A549 (cell line): ENCODE measurements around the gene C1orf94. TPM values are rescaled to one million over a fixed set of nuclear protein-coding genes. Genes with fewer than 3 reads are reported as not detected.

ENCODE experiments used
- ATAC-seq, 2 experiments: fragments of 200-7000 bp in 1 of 2; fragments of >200 bp in 1 of 2; cut with Nextera tagmentation in 1 of 2; cut with Tn5 transposase in 1 of 2; 3 replicates each; pipeline versions ENCODE4 v1.8.0 to v1.9.1; 2018 to 2020; ENCODE audit warnings: mild to moderate bottlenecking in 1 of 2, moderate library complexity in 1 of 2
- CTCF ChIA-PET: fragments of 300-600 bp; sonication (Branson Sonifier 250); formaldehyde crosslinking; extraction: SDS; loops from one replicate; lab custom pipeline; 2021; ENCODE audit warnings: antibody characterized with exemption, inconsistent platforms; lab: Yijun Ruan, JAX
- POLR2A ChIA-PET: fragments of 350-600 bp; formaldehyde crosslinking; extraction: SDS; loops from one replicate; lab custom pipeline; 2021; ENCODE audit warnings: antibody characterized with exemption, inconsistent platforms; lab: Yijun Ruan, JAX
- DNase-seq, 2 experiments: peaks; one replicate each; pipeline versions ENCODE4 v3.0.0 to v3.0.0-alpha.2; 2011 to 2016; ENCODE audit warnings: low read depth in 1 of 2, low spot score in 1 of 2
- FAIRE-seq: peaks from 2 replicates; lab custom pipeline; 2011; peaks lifted over from hg19 to GRCh38; lab: Jason Lieb, UNC
- H3K27ac ChIP-seq, 2 experiments: fragments of >200 bp; sonication (Bioruptor Twin); formaldehyde crosslinking; 3 replicates each; pipeline ENCODE4 v1.5.1; 2016 to 2017
- H3K4me1 ChIP-seq: fragments of >200 bp; sonication (Bioruptor Twin); formaldehyde crosslinking; 3 replicates; pipeline ENCODE4 v1.6.1; 2016
- H3K4me2 ChIP-seq: fragments of >200 bp; sonication (Bioruptor Twin); formaldehyde crosslinking; 3 replicates; pipeline ENCODE4 v1.6.1; 2016
- H3K4me3 ChIP-seq: fragments of >200 bp; sonication (Bioruptor Twin); formaldehyde crosslinking; 3 replicates; pipeline ENCODE4 v1.5.1; 2016
- H3K9me3 ChIP-seq: fragments of >200 bp; sonication (Bioruptor Twin); formaldehyde crosslinking; 3 replicates; pipeline ENCODE4 v1.6.1; 2016
- CBX2 ChIP-seq: fragments of 200-600 bp; sonication (generic); IDR thresholded peaks from 2 replicates; pipeline ENCODE4 v1.6.1; 2016; ENCODE audit warnings: low read depth, mild to moderate bottlenecking, borderline replicate concordance
- CBX8 ChIP-seq: fragments of 200-600 bp; sonication (generic); IDR thresholded peaks from 2 replicates; pipeline ENCODE4 v1.6.1; 2016
- EHF ChIP-seq: fragments of 250-450 bp; sonication (Bioruptor Pico); IDR thresholded peaks from 2 replicates; pipeline ENCODE4 v1.5.0; 2020; ENCODE audit warnings: mild to moderate bottlenecking
- EP300 ChIP-seq, 2 experiments: fragments of >200 bp; sonication (Bioruptor Twin); formaldehyde crosslinking; IDR thresholded peaks; 2 replicates in 1 of 2; 3 replicates in 1 of 2; pipeline ENCODE4 v1.6.1; 2016 to 2017
- GATA3 ChIP-seq: IDR thresholded peaks from 2 replicates; pipeline ENCODE4 v1.6.1; 2012; ENCODE audit warnings: borderline replicate concordance
- HDAC2 ChIP-seq: fragments of 200-600 bp; sonication (generic); IDR thresholded peaks from 2 replicates; pipeline ENCODE4 v1.6.1; 2016
- HEYL ChIP-seq: fragments of 250-450 bp; sonication (Bioruptor Pico); IDR thresholded peaks from 2 replicates; pipeline ENCODE4 v1.8.0; 2021; ENCODE audit warnings: mild to moderate bottlenecking, moderate library complexity
- JUN ChIP-seq, 2 experiments: fragments of >200 bp; sonication (Bioruptor Twin); formaldehyde crosslinking; IDR thresholded peaks; 2 replicates in 1 of 2; 3 replicates in 1 of 2; pipeline ENCODE4 v1.6.1; 2016 to 2017
- JUNB ChIP-seq: fragments of >200 bp; sonication (Bioruptor Twin); formaldehyde crosslinking; IDR thresholded peaks from 2 replicates; pipeline ENCODE4 v1.6.1; 2016
- MAFK ChIP-seq: fragments of 450-650 bp; IDR thresholded peaks from 2 replicates; pipeline ENCODE4 v1.6.1; 2014; ENCODE audit not compliant: partially characterized antibody
- NFE2L2 ChIP-seq: fragments of 150-350 bp; conservative IDR thresholded peaks from 2 replicates; pipeline ENCODE4 v1.6.1; 2014; ENCODE audit warnings: low read length
- POLR2A ChIP-seq: IDR thresholded peaks from 2 replicates; pipeline ENCODE4 v1.6.1; 2012; ENCODE audit warnings: mild to moderate bottlenecking, low read length
- POLR2AphosphoS2 ChIP-seq: conservative IDR thresholded peaks from 2 replicates; pipeline ENCODE4 v1.6.1; 2012; ENCODE audit warnings: low read length, improper control_type of control experiment, inconsistent platforms
- RAD21 ChIP-seq, 2 experiments: fragments of >200 bp in 1 of 2; sonication (Bioruptor Twin) in 1 of 2; formaldehyde crosslinking in 1 of 2; IDR thresholded peaks in 1 of 2; conservative IDR thresholded peaks in 1 of 2; 2 replicates in 1 of 2; 3 replicates in 1 of 2; pipeline ENCODE4 v1.6.1; 2012 to 2018; ENCODE audit warnings: inconsistent platforms in 1 of 2
- RARB ChIP-seq: fragments of 250-450 bp; sonication (Bioruptor Pico); IDR thresholded peaks from 2 replicates; pipeline ENCODE4 v1.8.0; 2021; ENCODE audit warnings: mild to moderate bottlenecking, moderate library complexity
- ZC3H11A ChIP-seq: fragments of 450-650 bp; IDR thresholded peaks from 2 replicates; pipeline ENCODE4 v1.6.1; 2014; ENCODE audit warnings: antibody characterized with exemption, mild to moderate bottlenecking
- ZNF302 ChIP-seq: fragments of 250-450 bp; sonication (Bioruptor Pico); IDR thresholded peaks from 2 replicates; pipeline ENCODE4 v1.9.0; 2021; ENCODE audit warnings: inconsistent platforms, mild to moderate bottlenecking, moderate library complexity
- ZSCAN20 ChIP-seq: fragments of 250-450 bp; sonication (Bioruptor Pico); IDR thresholded peaks from 2 replicates; pipeline ENCODE4 v1.8.0; 2022; ENCODE audit warnings: mild to moderate bottlenecking, moderate library complexity
- WGBS: methylation state at CpG from one replicate; pipeline ENCODE4 v1.1.6; 2017; ENCODE audit errors: missing lambda C conversion rate; 5-methylcytosine and 5-hydroxymethylcytosine counted together
- polyA plus RNA-seq, 4 experiments: library from polyadenylated mRNA; depleted of rRNA in 3 of 4; stranded (reverse); fragments of >200 nt; fragmentation: RNase III in 1 of 4; extraction: RNeasy Plus Mini Kit Qiagen cat#74134 plus additional on column Dnase treatment in 1 of 4; gene quantifications; 2 replicates in 3 of 4; 3 replicates in 1 of 4; pipeline ENCODE4 v1.2.3, GENCODE V29; 2011 to 2017
- TF ChIP-seq, protein P1 (sequence below): fragments of 450-650 bp; IDR thresholded peaks from 2 replicates; pipeline ENCODE4 v1.6.1; 2014; ENCODE audit warnings: antibody characterized with exemption
- TF ChIP-seq, protein P2 (sequence below): IDR thresholded peaks from 2 replicates; pipeline ENCODE4 v1.6.1; 2012; ENCODE audit warnings: low read depth, borderline replicate concordance
- TF ChIP-seq, protein P3 (sequence below): fragments of >200 bp; sonication (Bioruptor Twin); formaldehyde crosslinking; IDR thresholded peaks from 3 replicates; pipeline ENCODE4 v1.5.1; 2016
- TF ChIP-seq, protein P4 (sequence below): fragments of >200 bp; sonication (Bioruptor Twin); formaldehyde crosslinking; IDR thresholded peaks from 3 replicates; pipeline ENCODE4 v1.6.1; 2016
- TF ChIP-seq, protein P5 (sequence below): fragments of 250-450 bp; sonication (Bioruptor Pico); IDR thresholded peaks from 2 replicates; pipeline ENCODE4 v1.5.0; 2020; ENCODE audit warnings: low read depth, mild to moderate bottlenecking, moderate library complexity

C1orf94 gene
- polyA plus RNA-seq, 2 of the 4 experiments (the other 2 are of a cell fraction) = not detected

DNA sequence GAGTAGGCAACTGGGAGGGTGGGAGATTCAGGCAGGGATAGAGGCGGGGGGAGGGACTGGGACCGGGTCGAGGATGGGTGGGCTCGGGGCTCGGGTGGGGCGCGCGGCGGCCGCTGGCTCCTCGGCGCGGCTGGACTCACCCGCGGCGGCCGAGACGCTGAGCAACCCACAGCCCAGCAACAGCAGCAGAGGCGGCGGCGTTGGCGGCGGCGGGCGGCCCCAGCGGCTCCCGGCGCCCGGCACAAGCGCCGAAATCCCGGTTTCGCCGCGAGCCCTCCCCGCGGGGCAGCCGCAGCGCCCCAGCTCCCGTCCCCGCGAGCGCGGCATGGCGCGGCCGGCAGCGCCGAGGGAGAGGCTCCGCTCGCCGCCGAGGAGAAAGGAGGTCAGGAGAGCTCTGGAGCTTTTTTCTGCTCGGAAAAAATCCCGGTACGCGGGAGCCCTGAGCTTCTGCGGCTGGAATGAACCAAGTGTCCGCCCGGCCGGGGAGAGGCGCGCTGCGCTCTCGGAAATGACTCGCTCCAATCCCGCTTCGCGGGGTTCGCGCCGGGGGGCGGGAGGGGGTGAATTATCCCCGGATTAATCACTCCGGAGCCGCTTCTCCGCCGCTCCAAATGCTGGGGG, 11.8 kb upstream of the C1orf94 start, which contains the start of gene CSMD2:
CSMD2 (minus strand) TSS at position 460 of the 621 bp plus-strand sequence; CDS start at position 327, 133 bp downstream.
- H3K27ac ChIP-seq = peak within 1 kb of the TSS in 1 of 2 experiments; percentile 33; a peak in 1 of 6 replicates
- peak; percentile 10 to 27; a peak in 1 of 6 replicates for ATAC-seq
- POLR2A ChIA-PET = no interaction called here
- CTCF ChIA-PET = interaction anchor here (1.1 kb wide), 1 partner anchor 15 kb away, joined by 4 read pairs; no protein-coding TSS in a partner anchor
- WGBS = 19% methylated on average over 5 of the region's 78 CpGs
- H3K4me1 ChIP-seq = peaks cover 13% of the 10 kb centered on the region; the same call in 2 of the 3 replicates
- FAIRE-seq = no peak
- peak within 1 kb of the TSS; percentile 85 for H3K4me2 ChIP-seq
- H3K9me3 ChIP-seq = no peaks in the 10 kb centered on the region
- H3K4me3 ChIP-seq = peak within 1 kb of the TSS; percentile 41
- peak in 1 of 2 experiments; percentile 12 for DNase-seq
- TF ChIP-seq EHF (CRISPR knock-in tag) (no peak), POLR2A (no peak), NFE2L2 (no peak), ZC3H11A (no peak), POLR2AphosphoS2 (no peak), CBX8 (no peak), HEYL (no peak), EP300 (IDR thresholded peaks at IDR 0.05) (no peak), GATA3 (no peak)
- TF ChIP-seq, protein P1, sequence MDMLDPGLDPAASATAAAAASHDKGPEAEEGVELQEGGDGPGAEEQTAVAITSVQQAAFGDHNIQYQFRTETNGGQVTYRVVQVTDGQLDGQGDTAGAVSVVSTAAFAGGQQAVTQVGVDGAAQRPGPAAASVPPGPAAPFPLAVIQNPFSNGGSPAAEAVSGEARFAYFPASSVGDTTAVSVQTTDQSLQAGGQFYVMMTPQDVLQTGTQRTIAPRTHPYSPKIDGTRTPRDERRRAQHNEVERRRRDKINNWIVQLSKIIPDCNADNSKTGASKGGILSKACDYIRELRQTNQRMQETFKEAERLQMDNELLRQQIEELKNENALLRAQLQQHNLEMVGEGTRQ = no peak
- TF ChIP-seq, protein P2, sequence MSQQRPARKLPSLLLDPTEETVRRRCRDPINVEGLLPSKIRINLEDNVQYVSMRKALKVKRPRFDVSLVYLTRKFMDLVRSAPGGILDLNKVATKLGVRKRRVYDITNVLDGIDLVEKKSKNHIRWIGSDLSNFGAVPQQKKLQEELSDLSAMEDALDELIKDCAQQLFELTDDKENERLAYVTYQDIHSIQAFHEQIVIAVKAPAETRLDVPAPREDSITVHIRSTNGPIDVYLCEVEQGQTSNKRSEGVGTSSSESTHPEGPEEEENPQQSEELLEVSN = no peak

DNA sequence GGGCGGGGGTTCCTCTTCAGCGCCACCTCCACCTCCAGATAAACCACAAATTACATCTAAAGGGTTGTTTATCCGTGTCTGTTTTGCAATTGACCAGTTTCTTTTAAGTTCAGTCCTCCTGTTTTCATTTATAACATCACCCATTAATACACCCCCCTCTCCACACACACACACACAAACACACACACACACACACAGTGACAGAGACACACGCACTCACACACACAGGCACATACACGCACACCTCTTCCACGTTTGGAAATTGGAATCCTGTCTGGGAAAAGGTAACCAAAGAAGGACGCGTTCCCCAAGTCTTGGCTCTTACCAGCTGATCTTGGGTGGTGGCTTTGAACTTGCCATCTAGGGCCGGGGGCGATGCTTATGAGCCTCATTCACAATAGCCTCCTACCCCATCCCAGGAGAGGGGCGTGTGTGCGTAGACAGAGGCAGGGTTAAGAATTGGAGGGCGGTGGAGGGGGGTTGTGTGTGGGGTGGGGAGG, 11.2 kb upstream of the C1orf94 start:
- CTCF ChIA-PET = no interaction called here
- Histone ChIP-seq H3K4me3 (peak overlapping the region; percentile 41; the same call in 2 of the 3 replicates), H3K4me1 (peaks cover 13% of the 10 kb centered on the region; the same call in 2 of the 3 replicates), H3K9me3 (no peaks in the 10 kb centered on the region), H3K4me2 (peak overlapping the region; percentile 85), H3K27ac (no peak overlapping the region)
- WGBS = 16% methylated on average over 10 of the region's 13 CpGs
- TF ChIP-seq, protein P3, sequence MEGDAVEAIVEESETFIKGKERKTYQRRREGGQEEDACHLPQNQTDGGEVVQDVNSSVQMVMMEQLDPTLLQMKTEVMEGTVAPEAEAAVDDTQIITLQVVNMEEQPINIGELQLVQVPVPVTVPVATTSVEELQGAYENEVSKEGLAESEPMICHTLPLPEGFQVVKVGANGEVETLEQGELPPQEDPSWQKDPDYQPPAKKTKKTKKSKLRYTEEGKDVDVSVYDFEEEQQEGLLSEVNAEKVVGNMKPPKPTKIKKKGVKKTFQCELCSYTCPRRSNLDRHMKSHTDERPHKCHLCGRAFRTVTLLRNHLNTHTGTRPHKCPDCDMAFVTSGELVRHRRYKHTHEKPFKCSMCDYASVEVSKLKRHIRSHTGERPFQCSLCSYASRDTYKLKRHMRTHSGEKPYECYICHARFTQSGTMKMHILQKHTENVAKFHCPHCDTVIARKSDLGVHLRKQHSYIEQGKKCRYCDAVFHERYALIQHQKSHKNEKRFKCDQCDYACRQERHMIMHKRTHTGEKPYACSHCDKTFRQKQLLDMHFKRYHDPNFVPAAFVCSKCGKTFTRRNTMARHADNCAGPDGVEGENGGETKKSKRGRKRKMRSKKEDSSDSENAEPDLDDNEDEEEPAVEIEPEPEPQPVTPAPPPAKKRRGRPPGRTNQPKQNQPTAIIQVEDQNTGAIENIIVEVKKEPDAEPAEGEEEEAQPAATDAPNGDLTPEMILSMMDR = no peak
- no peak for TF ChIP-seq ZNF302
- TF ChIP-seq MAFK = no peak
- TF ChIP-seq ZC3H11A = no peak
- no peak for TF ChIP-seq RAD21 (conservative IDR thresholded peaks at IDR 0.05 in 1 of 2, IDR thresholded peaks at IDR 0.05 in 1 of 2)
- no peak for TF ChIP-seq JUNB
- TF ChIP-seq, protein P2 = no peak
- no peak for TF ChIP-seq JUN (IDR thresholded peaks at IDR 0.05)
- no peak for TF ChIP-seq HDAC2
- TF ChIP-seq RARB (CRISPR knock-in tag) = no peak
- TF ChIP-seq, protein P4, sequence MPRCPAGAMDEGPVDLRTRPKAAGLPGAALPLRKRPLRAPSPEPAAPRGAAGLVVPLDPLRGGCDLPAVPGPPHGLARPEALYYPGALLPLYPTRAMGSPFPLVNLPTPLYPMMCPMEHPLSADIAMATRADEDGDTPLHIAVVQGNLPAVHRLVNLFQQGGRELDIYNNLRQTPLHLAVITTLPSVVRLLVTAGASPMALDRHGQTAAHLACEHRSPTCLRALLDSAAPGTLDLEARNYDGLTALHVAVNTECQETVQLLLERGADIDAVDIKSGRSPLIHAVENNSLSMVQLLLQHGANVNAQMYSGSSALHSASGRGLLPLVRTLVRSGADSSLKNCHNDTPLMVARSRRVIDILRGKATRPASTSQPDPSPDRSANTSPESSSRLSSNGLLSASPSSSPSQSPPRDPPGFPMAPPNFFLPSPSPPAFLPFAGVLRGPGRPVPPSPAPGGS = no peak
- TF ChIP-seq ZSCAN20 (CRISPR knock-in tag) = no peak
- TF ChIP-seq POLR2A = no peak
- TF ChIP-seq CBX2 = no peak
- TF ChIP-seq, protein P5, sequence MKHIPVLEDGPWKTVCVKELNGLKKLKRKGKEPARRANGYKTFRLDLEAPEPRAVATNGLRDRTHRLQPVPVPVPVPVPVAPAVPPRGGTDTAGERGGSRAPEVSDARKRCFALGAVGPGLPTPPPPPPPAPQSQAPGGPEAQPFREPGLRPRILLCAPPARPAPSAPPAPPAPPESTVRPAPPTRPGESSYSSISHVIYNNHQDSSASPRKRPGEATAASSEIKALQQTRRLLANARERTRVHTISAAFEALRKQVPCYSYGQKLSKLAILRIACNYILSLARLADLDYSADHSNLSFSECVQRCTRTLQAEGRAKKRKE (CRISPR knock-in tag) = no peak
- POLR2A ChIA-PET = no interaction called here
- FAIRE-seq (no peak), ATAC-seq (no peak), DNase-seq (no peak)
